Activated CD4-positive, alpha-beta T cell treated with anti-CD3 and anti-CD28 coated beads, Interleukin-2, amount 10 ng/mL, durations not matched to agents 7 days and 5 days (primary cell): ENCODE data around the gene C1QTNF5. TPM values are rescaled to one million over a fixed set of nuclear protein-coding genes. Genes with fewer than 3 reads are reported as not detected.

Experiments used
- CTCF ChIA-PET: fragments of 350-600 bp; sonication (Branson Sonifier 250); formaldehyde crosslinking; loops from one replicate; lab custom pipeline; 2021; ENCODE audit warnings: antibody characterized with exemption; lab: Charles Lee
- POLR2A ChIA-PET: fragments of 350-600 bp; sonication (Branson Sonifier 250); formaldehyde crosslinking; loops from one replicate; lab custom pipeline; 2021; ENCODE audit warnings: antibody characterized with exemption; lab: Charles Lee
- DNase-seq: peaks from one replicate; pipeline ENCODE4 v3.0.0-alpha.2; 2020
- H3K27ac Mint-ChIP-seq: one replicate; pipeline ENCODE4 v1.8.0; 2021; ENCODE audit warnings: mild to moderate bottlenecking, moderate library complexity, mixed read lengths
- H3K27me3 Mint-ChIP-seq: one replicate; pipeline ENCODE4 v1.8.0; 2021; ENCODE audit warnings: mixed read lengths
- H3K36me3 Mint-ChIP-seq: one replicate; pipeline ENCODE4 v1.8.0; 2021; ENCODE audit warnings: low read depth, mixed read lengths
- H3K4me1 Mint-ChIP-seq: one replicate; pipeline ENCODE4 v1.8.0; 2021; ENCODE audit warnings: mixed read lengths
- H3K4me3 Mint-ChIP-seq: one replicate; pipeline ENCODE4 v1.8.0; 2021; ENCODE audit warnings: mild to moderate bottlenecking, moderate library complexity, mixed read lengths
- H3K9me3 Mint-ChIP-seq: one replicate; pipeline ENCODE4 v1.8.0; 2021; ENCODE audit warnings: mixed read lengths
- total RNA-seq, 2 experiments: library from RNA; stranded (reverse); gene quantifications; one replicate each; pipeline ENCODE4 v1.2.3, GENCODE V29; 2021

C1QTNF5 gene
- total RNA-seq, 2 experiments from 2014 or later = not detected

- ChIA-PET POLR2A (interaction anchor here (0.6 kb wide), 2 partner anchors 89 to 145 kb away, joined by 3 to 6 read pairs; no protein-coding TSS in a partner anchor), CTCF (interaction anchor here (0.8 to 2.2 kb wide), 7 partner anchors 9 to 1554 kb away, joined by 3 to 13 read pairs (median 3); partner anchors contain the start of gene USP2)
- DNase-seq = no peak
- Mint-ChIP-seq H3K27me3 (peaks cover 32% of the 10 kb centered on the region), H3K4me3 (no peak overlapping the region), H3K9me3 (no peaks in the 10 kb centered on the region), H3K36me3 (peaks cover 2% of the 10 kb centered on the region), H3K27ac (no peak overlapping the region), H3K4me1 (peaks cover 18% of the 10 kb centered on the region)
Measured at GRCh38 chr11:119361056-119361787, 20.5 kb upstream of the C1QTNF5 start.

- H3K27me3 Mint-ChIP-seq = peaks cover 31% of the 10 kb centered on the region
- ChIA-PET POLR2A (no interaction called here), CTCF (interaction anchor here (1.7 to 5.1 kb wide), 3 partner anchors 12 to 22 kb away, joined by 5 to 99 read pairs (median 50); partner anchors contain the start of gene MFRP)
- no peak for DNase-seq
- peaks cover 19% of the 10 kb centered on the region for H3K4me1 Mint-ChIP-seq
- H3K9me3 Mint-ChIP-seq = no peaks in the 10 kb centered on the region
- H3K4me3 Mint-ChIP-seq = no peak overlapping the region
- no peak overlapping the region for H3K27ac Mint-ChIP-seq
- H3K36me3 Mint-ChIP-seq = peaks cover 2% of the 10 kb centered on the region
Measured at GRCh38 chr11:119359365-119360214, 18.9 kb upstream of the C1QTNF5 start.

- no peaks in the 10 kb centered on the region for H3K36me3 Mint-ChIP-seq
- ChIA-PET CTCF (interaction anchor here (0.6 to 5.1 kb wide), 23 partner anchors 8 to 370 kb away, joined by 3 to 99 read pairs (median 6); partner anchors contain the start of genes C1QTNF5, MFRP and USP2), POLR2A (interaction anchor here (0.6 kb wide), 1 partner anchor 330 kb away, joined by 3 read pairs; no protein-coding TSS in a partner anchor)
- H3K4me3 Mint-ChIP-seq = peak overlapping the region; percentile 39
- H3K4me1 Mint-ChIP-seq = peaks cover 16% of the 10 kb centered on the region
- no peak for DNase-seq
- H3K27ac Mint-ChIP-seq = no peak overlapping the region
- H3K9me3 Mint-ChIP-seq = no peaks in the 10 kb centered on the region
- peaks cover 29% of the 10 kb centered on the region for H3K27me3 Mint-ChIP-seq
Measured at GRCh38 chr11:119357074-119357473, 16.4 kb upstream of the C1QTNF5 start.

GRCh38 chr11:119356349-119357031, 15.8 kb upstream of the C1QTNF5 start:
- Mint-ChIP-seq H3K27me3 (peaks cover 32% of the 10 kb centered on the region), H3K4me1 (peaks cover 16% of the 10 kb centered on the region), H3K36me3 (no peaks in the 10 kb centered on the region), H3K9me3 (no peaks in the 10 kb centered on the region), H3K27ac (peak overlapping the region; percentile 7), H3K4me3 (peak overlapping the region; percentile 76)
- ChIA-PET POLR2A (interaction anchor here (0.6 kb wide), 1 partner anchor 330 kb away, joined by 3 read pairs; no protein-coding TSS in a partner anchor), CTCF (interaction anchor here (0.6 to 5.1 kb wide), 36 partner anchors 8 to 901 kb away, joined by 3 to 99 read pairs (median 4); partner anchors contain the start of genes C1QTNF5, MFRP and USP2)
- DNase-seq = peak; percentile 74

GRCh38 chr11:119355091-119355843, 14.6 kb upstream of the C1QTNF5 start:
- Mint-ChIP-seq H3K4me1 (peaks cover 23% of the 10 kb centered on the region), H3K4me3 (peak overlapping the region; percentile 10), H3K27ac (no peak overlapping the region), H3K27me3 (peaks cover 39% of the 10 kb centered on the region), H3K36me3 (no peaks in the 10 kb centered on the region), H3K9me3 (no peaks in the 10 kb centered on the region)
- DNase-seq = no peak
- ChIA-PET POLR2A (no interaction called here), CTCF (interaction anchor here (0.7 to 5.1 kb wide), 13 partner anchors 9 to 204 kb away, joined by 3 to 99 read pairs (median 11); partner anchors contain the start of genes MFRP and USP2)

GRCh38 chr11:119352857-119353260, 12.2 kb upstream of the C1QTNF5 start:
- no peaks in the 10 kb centered on the region for H3K36me3 Mint-ChIP-seq
- no peak overlapping the region for H3K4me3 Mint-ChIP-seq
- POLR2A ChIA-PET = no interaction called here
- H3K9me3 Mint-ChIP-seq = no peaks in the 10 kb centered on the region
- CTCF ChIA-PET = interaction anchor here (1.2 to 1.5 kb wide), 2 partner anchors 15 to 121 kb away, joined by 4 to 6 read pairs; no protein-coding TSS in a partner anchor
- H3K27me3 Mint-ChIP-seq = peaks cover 37% of the 10 kb centered on the region
- DNase-seq = no peak
- peaks cover 19% of the 10 kb centered on the region for H3K4me1 Mint-ChIP-seq
- H3K27ac Mint-ChIP-seq = no peak overlapping the region

GRCh38 chr11:119351232-119351631, 10.5 kb upstream of the C1QTNF5 start:
- H3K4me3 Mint-ChIP-seq = no peak overlapping the region
- POLR2A ChIA-PET = no interaction called here
- no peak overlapping the region for H3K27ac Mint-ChIP-seq
- H3K9me3 Mint-ChIP-seq = no peaks in the 10 kb centered on the region
- no peak for DNase-seq
- CTCF ChIA-PET = interaction anchor here (0.6 kb wide), 1 partner anchor 142 kb away, joined by 6 read pairs; no protein-coding TSS in a partner anchor
- peaks cover 14% of the 10 kb centered on the region for H3K4me1 Mint-ChIP-seq
- no peaks in the 10 kb centered on the region for H3K36me3 Mint-ChIP-seq
- H3K27me3 Mint-ChIP-seq = peaks cover 40% of the 10 kb centered on the region

- POLR2A ChIA-PET = no interaction called here
- Mint-ChIP-seq H3K27ac (peak overlapping the region; percentile 85), H3K36me3 (no peaks in the 10 kb centered on the region), H3K4me1 (peaks cover 11% of the 10 kb centered on the region), H3K9me3 (no peaks in the 10 kb centered on the region), H3K27me3 (peaks cover 35% of the 10 kb centered on the region), H3K4me3 (no peak overlapping the region)
- CTCF ChIA-PET = interaction anchor here (1.7 kb wide), 1 partner anchor 12 kb away, joined by 6 read pairs; no protein-coding TSS in a partner anchor
- no peak for DNase-seq
Measured at GRCh38 chr11:119350302-119350701, 9.6 kb upstream of the C1QTNF5 start.

GRCh38 chr11:119347940-119348605, 7.4 kb upstream of the C1QTNF5 start:
- H3K4me1 Mint-ChIP-seq = peaks cover 11% of the 10 kb centered on the region
- no peak overlapping the region for H3K27ac Mint-ChIP-seq
- POLR2A ChIA-PET = no interaction called here
- no peaks in the 10 kb centered on the region for H3K36me3 Mint-ChIP-seq
- no peak overlapping the region for H3K4me3 Mint-ChIP-seq
- CTCF ChIA-PET = interaction anchor here (1.3 to 6.6 kb wide), 4 partner anchors 9 to 22 kb away, joined by 3 to 50 read pairs (median 11); no protein-coding TSS in a partner anchor
- peaks cover 32% of the 10 kb centered on the region for H3K27me3 Mint-ChIP-seq
- no peaks in the 10 kb centered on the region for H3K9me3 Mint-ChIP-seq
- no peak for DNase-seq

- H3K27me3 Mint-ChIP-seq = peaks cover 33% of the 10 kb centered on the region
- no peak overlapping the region for H3K27ac Mint-ChIP-seq
- no peak overlapping the region for H3K4me3 Mint-ChIP-seq
- peaks cover 11% of the 10 kb centered on the region for H3K4me1 Mint-ChIP-seq
- ChIA-PET CTCF (interaction anchor here (1.3 to 6.6 kb wide), 3 partner anchors 9 to 14 kb away, joined by 3 to 50 read pairs (median 19); no protein-coding TSS in a partner anchor), POLR2A (no interaction called here)
- no peaks in the 10 kb centered on the region for H3K9me3 Mint-ChIP-seq
- DNase-seq = no peak
- H3K36me3 Mint-ChIP-seq = no peaks in the 10 kb centered on the region
Measured at GRCh38 chr11:119347242-119347641, 6.6 kb upstream of the C1QTNF5 start.

- peaks cover 33% of the 10 kb centered on the region for H3K27me3 Mint-ChIP-seq
- CTCF ChIA-PET = interaction anchor here (3.1 to 6.6 kb wide), 2 partner anchors 8 to 10 kb away, joined by 19 to 50 read pairs; no protein-coding TSS in a partner anchor
- no peak for DNase-seq
- H3K4me1 Mint-ChIP-seq = peaks cover 11% of the 10 kb centered on the region
- no peak within 1 kb of the TSS for H3K27ac Mint-ChIP-seq
- POLR2A ChIA-PET = no interaction called here
- no peak within 1 kb of the TSS for H3K4me3 Mint-ChIP-seq
- H3K9me3 Mint-ChIP-seq = no peaks in the 10 kb centered on the region
- H3K36me3 Mint-ChIP-seq = no peaks in the 10 kb centered on the region
Measured at GRCh38 chr11:119346605-119347004, 5.9 kb upstream of the C1QTNF5 start, which contains the start of gene MFRP. Gene MFRP (minus strand): TSS chr11:119346705. CDS start chr11:119346513, 192 bp downstream.
